H1 (cell line): ENCODE measurements around the gene LCOR. TPM values are rescaled to one million over a fixed set of nuclear protein-coding genes. Genes with fewer than 3 reads are reported as not detected.
A peak's percentile ranks its signal among the peaks of the same experiment; 100 is the strongest.

Source experiments
- CTCF ChIA-PET: fragments of 300-600 bp; sonication (Branson Sonifier 250); formaldehyde crosslinking; loops from one replicate; lab custom pipeline; 2021; ENCODE audit not compliant: partially characterized antibody; lab: Charles Lee
- POLR2A ChIA-PET: fragments of 300-600 bp; sonication (Branson Sonifier 250); formaldehyde crosslinking; loops from one replicate; lab custom pipeline; 2021; ENCODE audit warnings: inconsistent platforms; ENCODE audit not compliant: partially characterized antibody; lab: Charles Lee
- DNase-seq, 2 experiments: peaks; one replicate each; pipeline versions ENCODE4 v3.0.0 to v3.0.0-alpha.2; 2010 to 2022; ENCODE audit warnings: low spot score in 2 of 2, low read depth in 1 of 2, mixed read lengths in 1 of 2
- FAIRE-seq: peaks from 2 replicates; lab custom pipeline; 2011; peaks lifted over from hg19 to GRCh38; lab: Jason Lieb, UNC
- H2AFZ ChIP-seq: 2 replicates; pipeline ENCODE4 v1.8.1; 2012; ENCODE audit warnings: low read length, inconsistent platforms
- H2AK5ac ChIP-seq: 2 replicates; pipeline ENCODE4 v1.6.1; 2013; ENCODE audit warnings: low read depth, low read length
- H2BK120ac ChIP-seq: replicated peaks from 2 replicates; pipeline ENCODE3; 2013; ENCODE audit warnings: low read depth, low read length, inconsistent platforms
- H2BK12ac ChIP-seq: 2 replicates; pipeline ENCODE4 v1.6.1; 2013; ENCODE audit warnings: low read depth, low read length
- H2BK15ac ChIP-seq: 2 replicates; pipeline ENCODE4 v1.6.1; 2013; ENCODE audit warnings: low read length
- H2BK20ac ChIP-seq: 2 replicates; pipeline ENCODE4 v1.6.1; 2013; ENCODE audit warnings: low read length
- H2BK5ac ChIP-seq: 2 replicates; pipeline ENCODE4 v1.6.1; 2013; ENCODE audit warnings: low read depth, low read length
- H3K14ac ChIP-seq: 2 replicates; pipeline ENCODE4 v1.6.1; 2013; ENCODE audit warnings: inconsistent platforms; ENCODE audit not compliant: insufficient read length
- H3K18ac ChIP-seq: 2 replicates; pipeline ENCODE4 v1.6.1; 2013; ENCODE audit warnings: low read length; ENCODE audit errors: extremely low read depth
- H3K23ac ChIP-seq: 2 replicates; pipeline ENCODE4 v1.6.1; 2013; ENCODE audit warnings: inconsistent platforms; ENCODE audit not compliant: insufficient read length
- H3K23me2 ChIP-seq: 2 replicates; pipeline ENCODE4 v1.6.1; 2013; ENCODE audit warnings: low read depth, low read length
- H3K27ac ChIP-seq: 2 replicates; pipeline ENCODE4 v1.6.1; 2011; ENCODE audit warnings: low read depth, low read length, inconsistent platforms
- H3K27me3 ChIP-seq, 4 experiments: replicated peaks in 1 of 4; 1 replicate in 1 of 4; 2 replicates in 3 of 4; pipeline versions ENCODE4 v1.6.1 to v1.8.1; 2011 to 2013; ENCODE audit warnings: low read length in 3 of 4, mild to moderate bottlenecking in 3 of 4, inconsistent platforms in 2 of 4, mixed read lengths in 2 of 4, moderate library complexity in 1 of 4; ENCODE audit not compliant: control insufficient read depth in 3 of 4, insufficient read depth in 3 of 4; ENCODE audit errors: extremely low read depth in 1 of 4
- H3K36me3 ChIP-seq, 4 experiments: 2 replicates each; pipeline versions ENCODE4 v1.6.1 to v1.8.1; 2011 to 2013; ENCODE audit warnings: mild to moderate bottlenecking in 4 of 4, low read length in 3 of 4, moderate library complexity in 2 of 4, control low read depth in 1 of 4, inconsistent platforms in 1 of 4; ENCODE audit not compliant: insufficient read depth in 4 of 4, control insufficient read depth in 2 of 4
- H3K4ac ChIP-seq: replicated peaks from 2 replicates; pipeline ENCODE3; 2013; ENCODE audit warnings: low read length, low read depth, mixed read lengths, inconsistent platforms; ENCODE audit not compliant: insufficient read length
- H3K4me1 ChIP-seq, 4 experiments: replicated peaks in 1 of 4; 1 replicate in 1 of 4; 2 replicates in 3 of 4; pipeline versions ENCODE4 v1.6.1 to v1.8.1; 2011 to 2013; ENCODE audit warnings: low read length in 3 of 4, inconsistent platforms in 2 of 4, mixed read lengths in 1 of 4; ENCODE audit not compliant: insufficient read depth in 4 of 4, control insufficient read depth in 3 of 4
- H3K4me2 ChIP-seq, 2 experiments: 2 replicates each; pipeline versions ENCODE4 v1.6.1 to v1.8.1; 2011 to 2013; ENCODE audit warnings: low read depth in 2 of 2, low read length in 2 of 2, control low read depth in 1 of 2, inconsistent platforms in 1 of 2, mild to moderate bottlenecking in 1 of 2; ENCODE audit not compliant: insufficient read depth in 1 of 2
- H3K4me3 ChIP-seq, 4 experiments: fragments of 200-600, 300-600 bp in 1 of 4; sonication (generic), shearing (Covaris generic), sonication (Bioruptor Twin) in 1 of 4; 2 replicates each; pipeline versions ENCODE4 v1.5.1 to v1.8.1; 2011 to 2016; ENCODE audit warnings: low read length in 4 of 4, low read depth in 3 of 4, control low read depth in 2 of 4, inconsistent platforms in 2 of 4, mild to moderate bottlenecking in 2 of 4, mixed read lengths in 1 of 4, moderate library complexity in 1 of 4; ENCODE audit not compliant: insufficient read depth in 2 of 4; ENCODE audit errors: extremely low read depth in 1 of 4
- H3K56ac ChIP-seq: replicated peaks from 2 replicates; pipeline ENCODE3; 2013; ENCODE audit warnings: low read depth, mild to moderate bottlenecking, mixed read lengths, low read length, inconsistent platforms; ENCODE audit not compliant: insufficient read length
- H3K79me1 ChIP-seq: 2 replicates; pipeline ENCODE4 v1.6.1; 2013; ENCODE audit warnings: low read depth, low read length, control low read depth
- H3K79me2 ChIP-seq, 2 experiments: 2 replicates each; pipeline versions ENCODE4 v1.6.1 to v1.8.1; 2012 to 2013; ENCODE audit warnings: low read length in 2 of 2, mild to moderate bottlenecking in 2 of 2, inconsistent platforms in 1 of 2; ENCODE audit not compliant: insufficient read depth in 2 of 2, control insufficient read depth in 1 of 2
- H3K9ac ChIP-seq, 4 experiments: replicated peaks in 1 of 4; 1 replicate in 1 of 4; 2 replicates in 3 of 4; pipeline versions ENCODE4 v1.6.1 to v1.8.1; 2011 to 2013; ENCODE audit warnings: low read depth in 3 of 4, low read length in 3 of 4, control low read depth in 2 of 4, mild to moderate bottlenecking in 2 of 4, moderate library complexity in 2 of 4, inconsistent platforms in 1 of 4; ENCODE audit errors: extremely low read depth in 1 of 4
- H3K9me3 ChIP-seq, 2 experiments: 2 replicates each; pipeline versions ENCODE4 v1.6.1 to v1.8.1; 2012 to 2013; ENCODE audit warnings: mild to moderate bottlenecking in 2 of 2, moderate library complexity in 2 of 2, control low read depth in 1 of 2, inconsistent platforms in 1 of 2, low read depth in 1 of 2, low read length in 1 of 2, mixed read lengths in 1 of 2; ENCODE audit not compliant: insufficient read depth in 2 of 2
- H4K20me1 ChIP-seq, 2 experiments: replicated peaks in 1 of 2; 2 replicates each; pipeline versions ENCODE3 to v1.8.1; 2011 to 2013; ENCODE audit warnings: inconsistent platforms in 2 of 2, low read length in 2 of 2, mild to moderate bottlenecking in 1 of 2; ENCODE audit not compliant: insufficient read depth in 2 of 2, control insufficient read depth in 1 of 2
- H4K5ac ChIP-seq: 2 replicates; pipeline ENCODE4 v1.6.1; 2013; ENCODE audit warnings: low read length, low read depth, mixed read lengths, inconsistent platforms; ENCODE audit not compliant: insufficient read length
- H4K8ac ChIP-seq: 2 replicates; pipeline ENCODE4 v1.8.0; 2013; ENCODE audit warnings: mild to moderate bottlenecking, moderate library complexity, low read length, inconsistent platforms; ENCODE audit not compliant: insufficient read depth; ENCODE audit errors: extremely low read depth
- H4K91ac ChIP-seq: replicated peaks from 2 replicates; pipeline ENCODE3; 2013; ENCODE audit warnings: low read length, mixed read lengths, inconsistent platforms; ENCODE audit not compliant: insufficient read length
- CBX8 ChIP-seq: fragments of 300-800, 300-1000 bp; sonication (generic); IDR thresholded peaks from 2 replicates; pipeline ENCODE4 v1.7.1; 2016; ENCODE audit warnings: low read depth, low read length, borderline replicate concordance
- KDM5A ChIP-seq: fragments of 200-600 bp; IDR thresholded peaks from 2 replicates; pipeline ENCODE4 v1.7.1; 2012; ENCODE audit warnings: mild to moderate bottlenecking, low read length, inconsistent platforms, mixed read lengths
- TBP ChIP-seq: IDR thresholded peaks from 2 replicates; pipeline ENCODE4 v1.6.1; 2011; ENCODE audit warnings: low read depth, low read length, improper control_type of control experiment
- WGBS, 2 experiments: shearing (Covaris generic) in 1 of 2; methylation state at CpG; one replicate each; pipeline versions ENCODE4 v1.1.6 to v1.1.7; 2013 to 2015; ENCODE audit warnings: low lambda C conversion rate in 2 of 2, mixed read lengths in 2 of 2, inconsistent platforms in 1 of 2, low coverage in 1 of 2, missing lambda C conversion rate in 1 of 2; ENCODE audit not compliant: insufficient replicate concordance in 2 of 2, insufficient coverage in 1 of 2, insufficient read length in 1 of 2; ENCODE audit errors: extremely low coverage in 1 of 2, missing lambda C conversion rate in 1 of 2; 5-methylcytosine and 5-hydroxymethylcytosine counted together
- polyA plus RNA-seq, 7 experiments: library from polyadenylated mRNA; depleted of rRNA in 3 of 7; stranded (reverse) in 5 of 7; unstranded in 2 of 7; fragments of >200 nt in 5 of 7; fragments of 200-250 nt in 2 of 7; gene quantifications; 1 replicate in 5 of 7; 2 replicates in 1 of 7; 4 replicates in 1 of 7; pipeline versions ENCODE4 v1.2.1 to v1.2.3, GENCODE V29; 2011 to 2013; ENCODE audit warnings: missing spikeins in 2 of 7, mixed read lengths in 2 of 7
- total RNA-seq: library from RNA; stranded (reverse); fragmentation: NEBNext Ultra II Directional; extraction: Animal tissue kit (Norgen Biotek cat#: 25700); gene quantifications from 2 replicates; pipeline ENCODE4 v1.2.1, GENCODE V29; 2021

The LCOR gene
- total and polyA plus RNA-seq, 2 of the 8 experiments (the other 6 are each of a cell fraction or from before 2014, with no cell fraction given), result 4.7 to 25.5 TPM

DNA sequence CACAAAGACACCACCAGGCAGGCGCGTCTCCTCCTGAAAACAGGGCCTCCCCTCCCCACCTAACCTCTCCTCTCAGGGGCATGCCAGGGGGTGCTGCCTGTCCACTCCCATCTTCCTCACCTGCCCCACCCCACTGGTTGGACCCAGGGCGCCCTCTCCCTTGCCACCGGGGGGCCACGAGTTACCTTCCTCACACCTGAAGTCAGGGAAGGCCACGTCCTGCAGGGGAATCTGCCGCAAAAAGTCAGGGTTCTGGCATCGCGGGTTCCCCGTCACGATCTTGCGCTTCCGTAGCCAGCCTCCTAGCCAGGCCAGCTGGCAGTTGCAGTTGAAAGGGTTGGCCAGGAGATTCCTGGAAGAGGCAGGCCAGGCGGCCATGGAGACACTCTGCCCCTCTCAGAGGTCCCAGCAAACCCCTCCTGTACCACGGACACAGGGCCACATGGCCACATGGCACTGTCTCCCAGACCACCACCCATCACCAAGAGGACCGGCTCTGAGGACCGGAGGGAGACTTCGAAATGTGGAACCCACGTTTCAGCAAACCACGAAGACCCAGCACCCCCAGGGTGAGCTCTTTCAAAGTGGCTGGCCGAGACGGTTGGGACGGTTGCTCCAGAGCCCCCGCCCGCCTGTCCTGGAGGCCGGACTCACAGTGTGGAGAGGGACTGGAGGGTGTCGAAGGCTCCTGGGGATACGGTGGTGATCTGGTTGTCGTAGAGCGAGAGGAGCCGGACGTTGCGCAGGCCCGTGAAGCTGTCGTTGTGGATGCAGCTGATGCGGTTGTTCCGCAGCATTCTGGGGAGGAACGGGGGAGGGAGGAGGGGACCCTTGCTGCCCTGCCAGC is 210.8 kb downstream of the LCOR start:
- ChIA-PET CTCF (interaction anchor here (0.6 to 1.6 kb wide), 10 partner anchors 17 to 444 kb away, joined by 3 to 8 read pairs (median 4); no protein-coding TSS in a partner anchor), POLR2A (no interaction called here)
- Histone ChIP-seq H2AK5ac (no peak overlapping the region), H3K9ac (no peak overlapping the region), H2BK5ac (no peak overlapping the region), H4K5ac (no peak overlapping the region), H3K56ac (no peak overlapping the region), H3K4ac (no peak overlapping the region), H3K23ac (no peak overlapping the region), H3K27me3 (no peaks in the 10 kb centered on the region; a peak in 1 of 7 replicates), H2BK15ac (no peak overlapping the region), H3K36me3 (no peaks in the 10 kb centered on the region), H3K4me1 (peaks cover 0 to 6% (median under 1%) of the 10 kb centered on the region in 4 experiments; a peak in 5 of 7 replicates), H4K91ac (no peak overlapping the region), H3K79me2 (no peaks in the 10 kb centered on the region), H4K8ac (peak overlapping the region; percentile 81), H3K27ac (no peak overlapping the region), H2AFZ (no peak overlapping the region), H2BK20ac (no peak overlapping the region), H3K79me1 (no peaks in the 10 kb centered on the region), H4K20me1 (no peaks in the 10 kb centered on the region), H3K18ac (no peak overlapping the region), H3K4me2 (no peak overlapping the region), H3K4me3 (no peak overlapping the region), H2BK12ac (no peak overlapping the region), H3K14ac (no peak overlapping the region), H2BK120ac (no peak overlapping the region), H3K23me2 (no peaks in the 10 kb centered on the region), H3K9me3 (no peaks in the 10 kb centered on the region)
- no peak for TF ChIP-seq CBX8
- TF ChIP-seq KDM5A, result no peak
- TF ChIP-seq TBP, result no peak
- FAIRE-seq (no peak), DNase-seq (no peak)
- 91% methylated on average over 37 of the region's 38 CpGs; no CpG with 5 or more reads in 1 of the 2 experiments for WGBS, 2 experiments
